Fibroblast of lung (primary cell): ENCODE data around the gene CFAP97D2. TPM values are rescaled to one million over a fixed set of nuclear protein-coding genes. Genes with fewer than 3 reads are reported as not detected.
"Not testable (repeated sequence)": the region's sequence is repeated elsewhere in the genome, so short reads cannot be mapped to it uniquely, and the experiment has no call there.

ENCODE experiments used
- DNase-seq, 2 donors: peaks; one replicate each; pipeline versions ENCODE4 v3.0.0 to v3.0.0-alpha.2; 2010; ENCODE audit warnings: low read depth in 2 of 2
- H2AFZ ChIP-seq: 2 replicates; pipeline ENCODE4 v1.5.1; 2012; ENCODE audit warnings: low read length, control low read depth, inconsistent platforms
- H3K27ac ChIP-seq: 2 replicates; pipeline ENCODE4 v1.5.1; 2011; ENCODE audit warnings: low read length, control low read depth; ENCODE audit not compliant: insufficient read depth
- H3K27me3 ChIP-seq: 2 replicates; pipeline ENCODE4 v1.5.1; 2011; ENCODE audit warnings: mild to moderate bottlenecking, low read length; ENCODE audit not compliant: control insufficient read depth, insufficient read depth
- H3K36me3 ChIP-seq: 2 replicates; pipeline ENCODE4 v1.5.1; 2011; ENCODE audit warnings: low read length; ENCODE audit not compliant: control insufficient read depth, insufficient read depth
- H3K4me1 ChIP-seq: 2 replicates; pipeline ENCODE4 v1.5.1; 2011; ENCODE audit warnings: low read length; ENCODE audit not compliant: control insufficient read depth, insufficient read depth; ENCODE audit errors: extremely low read depth
- H3K4me2 ChIP-seq: 2 replicates; pipeline ENCODE4 v1.5.1; 2011; ENCODE audit warnings: low read length, control low read depth; ENCODE audit not compliant: insufficient read depth; ENCODE audit errors: extremely low read depth
- H3K4me3 ChIP-seq, 4 experiments: fragments of 200-600 bp in 1 of 4; sonication (generic) in 1 of 4; replicated peaks in 1 of 4; 2 replicates each; pipeline ENCODE4 v1.5.1; 2011 to 2016; ENCODE audit warnings: low read length in 4 of 4, low read depth in 3 of 4, mild to moderate bottlenecking in 3 of 4, control low read depth in 2 of 4, inconsistent platforms in 1 of 4, mixed read lengths in 1 of 4; ENCODE audit not compliant: insufficient read depth in 1 of 4; ENCODE audit errors: control extremely low read depth in 1 of 4
- H3K79me2 ChIP-seq: 2 replicates; pipeline ENCODE4 v1.5.1; 2012; ENCODE audit warnings: mild to moderate bottlenecking, low read length, inconsistent platforms; ENCODE audit not compliant: control insufficient read depth, insufficient read depth
- H3K9ac ChIP-seq: 2 replicates; pipeline ENCODE4 v1.5.1; 2011; ENCODE audit warnings: mild to moderate bottlenecking, low read length, control low read depth; ENCODE audit not compliant: insufficient read depth
- H3K9me3 ChIP-seq: 2 replicates; pipeline ENCODE4 v1.5.1; 2012; ENCODE audit warnings: low read depth, low read length; ENCODE audit not compliant: control insufficient read depth, insufficient read depth
- H4K20me1 ChIP-seq: 2 replicates; pipeline ENCODE4 v1.5.1; 2011; ENCODE audit warnings: low read length; ENCODE audit not compliant: control insufficient read depth, insufficient read depth; ENCODE audit errors: extremely low read depth
- EZH2 ChIP-seq: IDR thresholded peaks from 2 replicates; pipeline ENCODE4 v1.5.1; 2012; ENCODE audit warnings: low read length, control low read depth, mild to moderate bottlenecking; ENCODE audit errors: missing control alignments
- polyA plus RNA-seq, 2 donors: library from polyadenylated mRNA; depleted of rRNA in 1 of 2; stranded (reverse) in 1 of 2; unstranded in 1 of 2; fragments of >200 nt; gene quantifications; 2 replicates each; pipeline ENCODE4 v1.2.1, GENCODE V29; 2011 to 2012; ENCODE audit warnings: missing spikeins in 1 of 2
- total RNA-seq: library from RNA; depleted of rRNA; stranded (reverse); fragments of >200 nt; gene quantifications from 2 replicates; pipeline ENCODE4 v1.2.1, GENCODE V29; 2014
- TF ChIP-seq, protein P1 (sequence below), 2 donors: IDR thresholded peaks in 1 of 2; conservative IDR thresholded peaks in 1 of 2; 1 replicate in 1 of 2; 2 replicates in 1 of 2; pipeline ENCODE4 v1.5.1; 2011 to 2012; ENCODE audit warnings: low read length in 2 of 2, control low read depth in 1 of 2, inconsistent platforms in 1 of 2, low read depth in 1 of 2, mild to moderate bottlenecking in 1 of 2

CFAP97D2 gene
- total and polyA plus RNA-seq, 2 donors (not counting 1 experiment from before 2014, with no cell fraction given), result not detected

DNA sequence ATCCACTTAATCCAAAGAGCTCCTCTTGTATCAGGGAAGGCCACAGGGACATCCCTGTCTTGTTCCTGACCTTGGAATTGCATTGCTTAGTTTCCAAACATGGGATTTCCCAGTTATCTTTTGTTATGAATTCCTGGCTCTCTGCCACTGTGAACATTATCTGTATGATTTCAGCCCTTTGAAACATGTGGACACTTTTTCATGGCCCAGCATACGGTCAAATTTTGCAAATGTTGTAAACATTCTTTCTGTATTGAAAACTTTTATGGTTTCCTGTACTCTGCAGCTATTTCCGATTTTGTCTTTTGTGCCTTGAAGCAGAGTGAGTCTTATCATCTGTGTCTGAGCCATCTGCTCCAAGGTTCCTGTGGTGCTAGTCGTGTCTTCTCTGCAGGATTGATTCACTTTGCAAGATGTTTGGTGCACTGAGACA is 4.5 kb upstream of the CFAP97D2 start:
- TF ChIP-seq, protein P1, sequence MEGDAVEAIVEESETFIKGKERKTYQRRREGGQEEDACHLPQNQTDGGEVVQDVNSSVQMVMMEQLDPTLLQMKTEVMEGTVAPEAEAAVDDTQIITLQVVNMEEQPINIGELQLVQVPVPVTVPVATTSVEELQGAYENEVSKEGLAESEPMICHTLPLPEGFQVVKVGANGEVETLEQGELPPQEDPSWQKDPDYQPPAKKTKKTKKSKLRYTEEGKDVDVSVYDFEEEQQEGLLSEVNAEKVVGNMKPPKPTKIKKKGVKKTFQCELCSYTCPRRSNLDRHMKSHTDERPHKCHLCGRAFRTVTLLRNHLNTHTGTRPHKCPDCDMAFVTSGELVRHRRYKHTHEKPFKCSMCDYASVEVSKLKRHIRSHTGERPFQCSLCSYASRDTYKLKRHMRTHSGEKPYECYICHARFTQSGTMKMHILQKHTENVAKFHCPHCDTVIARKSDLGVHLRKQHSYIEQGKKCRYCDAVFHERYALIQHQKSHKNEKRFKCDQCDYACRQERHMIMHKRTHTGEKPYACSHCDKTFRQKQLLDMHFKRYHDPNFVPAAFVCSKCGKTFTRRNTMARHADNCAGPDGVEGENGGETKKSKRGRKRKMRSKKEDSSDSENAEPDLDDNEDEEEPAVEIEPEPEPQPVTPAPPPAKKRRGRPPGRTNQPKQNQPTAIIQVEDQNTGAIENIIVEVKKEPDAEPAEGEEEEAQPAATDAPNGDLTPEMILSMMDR (conservative IDR thresholded peaks at IDR 0.05 in 1 of 2, IDR thresholded peaks at IDR 0.05 in 1 of 2; ENCODE audit: low read depth in 1 of 2, low read length in 2 of 2), result no peak
- Histone ChIP-seq H3K27ac (no peak overlapping the region), H3K27me3 (peaks cover 11% of the 10 kb centered on the region)

DNA sequence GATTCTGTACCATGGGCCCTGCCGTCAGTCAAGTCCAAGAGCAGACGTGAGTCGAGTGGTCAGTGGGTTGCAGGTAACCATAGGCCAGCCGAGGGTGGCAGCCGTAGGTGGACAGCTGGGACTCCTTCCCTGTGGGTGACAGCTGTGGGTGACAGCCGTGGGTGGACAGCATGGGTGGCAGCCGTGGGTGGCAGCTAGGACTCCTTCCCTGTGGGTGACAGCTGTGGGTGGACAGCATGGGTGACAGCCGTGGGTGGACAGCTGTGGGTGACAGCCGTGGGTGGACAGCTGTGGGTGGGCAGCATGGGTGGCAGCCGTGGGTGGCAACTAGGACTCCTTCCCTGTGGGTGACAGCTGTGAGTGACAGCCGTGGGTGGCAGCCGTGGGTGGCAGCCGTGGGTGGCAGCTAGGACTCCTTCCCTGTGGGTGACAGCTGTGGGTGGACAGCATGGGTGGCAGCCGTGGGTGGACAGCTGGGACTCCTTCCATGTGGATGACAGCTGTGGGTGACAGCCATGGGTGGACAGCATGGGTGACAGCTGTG is 2.6 kb upstream of the CFAP97D2 start:
- not testable (repeated sequence) for H3K4me1 ChIP-seq, H3K4me3 ChIP-seq, H3K27ac ChIP-seq, H3K4me2 ChIP-seq, H3K9me3 ChIP-seq, H2AFZ ChIP-seq, H3K9ac ChIP-seq, H3K79me2 ChIP-seq, H3K36me3 ChIP-seq, H4K20me1 ChIP-seq, DNase-seq
- peaks cover 15% of the 10 kb centered on the region for H3K27me3 ChIP-seq

More for the DNA sequence above, 4.5 kb upstream of the CFAP97D2 start:
- no peaks in the 10 kb centered on the region for H3K79me2 ChIP-seq
- no peak overlapping the region for H2AFZ ChIP-seq
- H4K20me1 ChIP-seq, result no peaks in the 10 kb centered on the region
- peaks cover 2% of the 10 kb centered on the region for H3K4me1 ChIP-seq
- H3K36me3 ChIP-seq, result no peaks in the 10 kb centered on the region
- H3K4me3 ChIP-seq, result no peak overlapping the region
- no peaks in the 10 kb centered on the region for H3K9me3 ChIP-seq
- H3K4me2 ChIP-seq, result no peak overlapping the region
- no peak overlapping the region for H3K9ac ChIP-seq
- peak in 1 of 2 donors; percentile 35 for DNase-seq

DNA sequence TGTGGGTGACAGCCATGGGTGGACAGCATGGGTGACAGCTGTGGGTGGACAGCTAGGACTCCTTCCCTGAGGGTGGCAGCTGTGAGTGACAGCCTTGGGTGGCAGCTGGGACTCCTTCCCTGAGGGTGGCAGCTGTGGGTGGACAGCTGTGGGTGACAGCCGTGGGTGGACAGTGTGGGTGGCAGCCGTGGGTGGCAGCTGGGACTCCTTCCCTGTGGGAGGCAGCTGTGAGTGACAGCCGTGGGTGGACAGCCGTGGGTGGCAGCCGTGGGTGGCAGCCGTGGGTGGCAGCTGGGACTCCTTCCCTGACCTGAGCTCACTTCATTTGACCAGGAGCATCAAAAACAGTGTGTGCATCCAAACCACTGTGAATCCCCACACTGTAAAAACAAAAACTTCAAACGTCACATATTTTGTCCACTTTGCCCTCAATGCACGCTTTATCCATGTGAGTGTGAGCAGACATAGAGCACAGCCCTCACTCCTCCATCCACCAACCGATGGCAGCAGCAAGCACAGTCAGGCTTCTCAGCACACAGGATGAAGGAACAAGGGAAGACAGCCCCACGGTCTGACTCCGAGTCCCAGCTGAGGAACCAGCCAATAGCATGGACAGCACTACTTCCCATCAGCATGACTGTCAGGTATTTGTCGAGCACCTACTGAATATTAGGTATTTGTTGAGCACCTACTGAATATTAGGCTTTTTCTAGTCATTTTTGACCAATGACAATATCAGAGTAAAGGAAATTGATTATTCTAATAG is 1.6 kb upstream of the CFAP97D2 start:
- peaks cover 2% of the 10 kb centered on the region for H3K4me1 ChIP-seq
- H3K9me3 ChIP-seq, result no peaks in the 10 kb centered on the region
- H3K27ac ChIP-seq, result no peak overlapping the region
- H3K79me2 ChIP-seq, result no peaks in the 10 kb centered on the region
- H2AFZ ChIP-seq, result no peak overlapping the region
- no peak overlapping the region for H3K4me2 ChIP-seq
- no peak overlapping the region for H3K4me3 ChIP-seq
- no peak overlapping the region for H3K9ac ChIP-seq
- peak in 1 of 2 donors; percentile 22 for DNase-seq
- TF ChIP-seq, protein P1 (conservative IDR thresholded peaks at IDR 0.05 in 1 of 2, IDR thresholded peaks at IDR 0.05 in 1 of 2; ENCODE audit: low read depth in 1 of 2, low read length in 2 of 2), result no peak
- no peak for TF ChIP-seq EZH2
- peaks cover 15% of the 10 kb centered on the region for H3K27me3 ChIP-seq
- H3K36me3 ChIP-seq, result no peaks in the 10 kb centered on the region
- no peaks in the 10 kb centered on the region for H4K20me1 ChIP-seq
